TTC549 (cell line): ENCODE measurements around the gene SUMF2.
"Not testable (repeated sequence)": the region's sequence is repeated elsewhere in the genome, so short reads cannot be mapped to it uniquely, and the experiment has no call there.

Source experiments
- FAIRE-seq: peaks from 2 replicates; lab custom pipeline; 2012; peaks lifted over from hg19 to GRCh38; lab: Jason Lieb, UNC

Gene SUMF2

DNA sequence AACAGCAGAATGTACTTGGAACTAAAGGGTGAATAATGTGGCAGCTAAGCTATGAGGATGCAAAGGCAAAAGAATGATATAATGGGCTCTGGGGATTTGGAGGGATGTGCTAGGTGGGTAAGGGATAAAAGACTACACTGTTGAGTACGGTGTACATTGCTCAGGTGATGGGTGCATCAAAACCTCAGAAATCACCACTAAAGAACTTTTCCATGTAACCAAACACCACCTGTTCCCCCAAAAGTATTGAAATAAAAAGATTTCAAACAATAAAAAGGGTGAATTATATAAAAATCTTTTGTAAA lies 43.8 kb downstream of the SUMF2 start:
- FAIRE-seq, result no peak

DNA sequence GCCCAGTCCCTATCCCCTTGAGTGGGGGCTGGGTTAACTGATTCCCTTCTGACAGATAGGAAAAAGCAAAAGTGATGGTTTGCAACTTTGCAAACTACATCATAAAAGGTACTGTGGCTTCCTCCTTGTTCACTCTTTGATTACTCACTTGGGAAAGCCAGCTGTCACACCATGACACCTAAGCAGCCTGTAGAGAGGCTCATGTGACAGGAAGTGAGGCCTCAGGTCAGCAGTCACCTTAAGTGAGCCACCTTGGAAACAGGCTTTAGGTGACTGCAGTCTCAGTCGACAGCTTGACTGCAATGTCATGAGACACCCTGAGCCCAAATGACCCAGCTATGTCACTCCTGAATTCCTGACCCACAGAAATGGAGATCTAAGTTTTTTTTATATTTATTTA lies 46.5 kb downstream of the SUMF2 start:
- no peak for FAIRE-seq

- FAIRE-seq, result not testable (repeated sequence)
Measured at GRCh38 chr7:56112244-56112643, 48.2 kb downstream of the SUMF2 start.

DNA sequence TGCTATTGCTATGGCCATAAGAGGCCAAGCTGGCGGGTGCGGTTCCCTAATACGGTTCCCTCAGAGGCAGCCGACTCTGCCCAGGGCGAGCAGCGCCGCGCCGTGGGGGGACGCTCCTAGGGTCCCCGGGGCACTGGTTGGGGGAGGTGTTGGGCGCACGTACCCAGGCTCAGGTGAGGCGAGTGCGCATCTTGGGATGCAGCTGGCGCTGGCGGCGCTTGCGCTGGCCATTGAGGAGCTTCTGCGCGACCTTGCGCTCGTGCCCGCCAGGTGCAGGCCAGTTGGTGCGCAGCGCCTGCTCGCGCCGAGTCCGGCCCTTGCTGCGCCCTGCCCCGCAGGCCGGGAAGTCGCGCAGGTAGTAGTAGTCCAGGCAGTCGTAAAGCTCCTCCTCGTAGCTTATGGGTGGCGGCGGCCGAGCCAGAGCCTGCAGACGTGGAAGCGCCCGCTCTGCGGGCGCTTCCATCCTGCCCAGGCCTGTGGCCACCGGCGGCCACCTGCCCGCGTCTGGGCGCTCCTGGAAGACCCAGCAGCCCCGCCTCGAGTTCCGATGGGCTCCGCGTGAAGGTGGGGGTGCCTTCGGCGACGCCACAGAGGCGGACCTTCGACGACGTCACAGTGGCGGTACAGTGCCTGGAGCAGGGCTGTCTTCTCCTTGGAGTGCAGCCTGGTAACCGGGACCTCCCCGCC lies 51.9 kb downstream of the SUMF2 start, which contains the start of gene NUPR2:
TSS of gene NUPR2 (minus strand) at position 566 of the 687 bp plus-strand sequence. CDS start at position 463, 103 bp downstream.
- no peak for FAIRE-seq

GRCh38 chr7:56121440-56121839 lies 57.4 kb downstream of the SUMF2 start:
- no peak for FAIRE-seq

- FAIRE-seq, result no peak
Measured at GRCh38 chr7:56124981-56125380, 60.9 kb downstream of the SUMF2 start.

DNA sequence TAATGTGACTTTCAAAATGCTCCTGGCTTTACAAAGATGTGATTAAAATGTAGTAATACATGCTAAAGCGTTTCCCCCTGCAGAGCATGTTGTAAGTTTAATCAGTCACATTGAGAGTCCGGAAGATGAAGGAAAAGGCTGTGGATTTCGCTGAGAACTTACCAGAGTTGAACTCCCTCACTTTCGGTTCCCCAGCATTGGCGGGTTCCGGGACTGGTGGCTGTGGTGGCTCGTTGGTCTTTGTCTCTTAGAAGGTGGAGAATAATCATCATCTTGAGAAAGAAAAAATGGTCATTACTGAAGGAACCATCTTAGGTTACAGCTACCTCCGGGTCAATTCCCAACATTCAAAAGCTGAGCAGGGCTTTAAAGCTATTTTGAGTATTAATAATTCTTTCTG lies 61.7 kb downstream of the SUMF2 start:
- no peak for FAIRE-seq

- FAIRE-seq, result no peak
Measured at GRCh38 chr7:56127241-56127975, 63.3 kb downstream of the SUMF2 start.
